ENCODE measurements around the gene PSMC6. TPM values are rescaled to one million over a fixed set of nuclear protein-coding genes. Genes with fewer than 3 reads are reported as not detected.

PSMC6 gene
- polyA plus RNA-seq, 1 of the 3 experiments (the other 2 are of a cell fraction) = 37.9 TPM

- CTCF ChIA-PET = interaction anchor here (1.2 to 1.7 kb wide), 3 partner anchors 9 to 21 kb away, joined by 3 to 5 read pairs (median 3); no protein-coding TSS in a partner anchor
- H3K9ac ChIP-seq = peak within 1 kb of the TSS; percentile 90
- peak; percentile 47; the same call in 1 of the 2 replicates for TF ChIP-seq TAF1 (IDR thresholded peaks at IDR 0.05; ENCODE audit: borderline replicate concordance, low read depth, low read length)
- TF ChIP-seq FOSL2 (IDR thresholded peaks at IDR 0.05; ENCODE audit: borderline replicate concordance, low read depth) = no peak
- no peak for TF ChIP-seq CTCF (IDR thresholded peaks at IDR 0.05)
- TF ChIP-seq POLR2AphosphoS5 (IDR thresholded peaks at IDR 0.05; ENCODE audit: low read depth, low read length) = peak; percentile 43; the same call in 1 of the 2 replicates
- 0 out of 2 replicates have a peak, but pooled peaks have one; percentile 6 for TF ChIP-seq RCOR1 (IDR thresholded peaks at IDR 0.05; ENCODE audit: low read length)
- TF ChIP-seq NFIC (IDR thresholded peaks at IDR 0.05; ENCODE audit: borderline replicate concordance) = no peak
- TF ChIP-seq TEAD4 (IDR thresholded peaks at IDR 0.05; ENCODE audit: borderline replicate concordance, insufficient read depth) = no peak
- 0 out of 2 replicates have a peak, but pooled peaks have one; percentile 28 for TF ChIP-seq GATA2 (CRISPR knock-in tag; IDR thresholded peaks at IDR 0.05)
- TF ChIP-seq YY1 (IDR thresholded peaks at IDR 0.05; ENCODE audit: low read depth) = no peak
- 0 out of 2 replicates have a peak, but pooled peaks have one; percentile 1 for TF ChIP-seq NRF1 (IDR thresholded peaks at IDR 0.05; ENCODE audit: low read depth, low read length)
- no peak for TF ChIP-seq GABPA (IDR thresholded peaks at IDR 0.05; ENCODE audit: low read depth)
- TF ChIP-seq, protein P1, sequence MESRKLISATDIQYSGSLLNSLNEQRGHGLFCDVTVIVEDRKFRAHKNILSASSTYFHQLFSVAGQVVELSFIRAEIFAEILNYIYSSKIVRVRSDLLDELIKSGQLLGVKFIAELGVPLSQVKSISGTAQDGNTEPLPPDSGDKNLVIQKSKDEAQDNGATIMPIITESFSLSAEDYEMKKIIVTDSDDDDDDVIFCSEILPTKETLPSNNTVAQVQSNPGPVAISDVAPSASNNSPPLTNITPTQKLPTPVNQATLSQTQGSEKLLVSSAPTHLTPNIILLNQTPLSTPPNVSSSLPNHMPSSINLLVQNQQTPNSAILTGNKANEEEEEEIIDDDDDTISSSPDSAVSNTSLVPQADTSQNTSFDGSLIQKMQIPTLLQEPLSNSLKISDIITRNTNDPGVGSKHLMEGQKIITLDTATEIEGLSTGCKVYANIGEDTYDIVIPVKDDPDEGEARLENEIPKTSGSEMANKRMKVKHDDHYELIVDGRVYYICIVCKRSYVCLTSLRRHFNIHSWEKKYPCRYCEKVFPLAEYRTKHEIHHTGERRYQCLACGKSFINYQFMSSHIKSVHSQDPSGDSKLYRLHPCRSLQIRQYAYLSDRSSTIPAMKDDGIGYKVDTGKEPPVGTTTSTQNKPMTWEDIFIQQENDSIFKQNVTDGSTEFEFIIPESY (IDR thresholded peaks at IDR 0.05; ENCODE audit: borderline replicate concordance, low read depth) = no peak
- no peak for TF ChIP-seq TCF12 (IDR thresholded peaks at IDR 0.05)
- no peak for TF ChIP-seq EZH2phosphoT487 (IDR thresholded peaks at IDR 0.05; ENCODE audit: borderline replicate concordance, low read depth)
- peak; percentile 38; the same call in 1 of the 2 replicates for TF ChIP-seq SIN3A (IDR thresholded peaks at IDR 0.05; ENCODE audit: borderline replicate concordance, low read depth, low read length)
- no peak for TF ChIP-seq MEF2A (IDR thresholded peaks at IDR 0.05; ENCODE audit: borderline replicate concordance, low read depth)
- TF ChIP-seq CHD2 (IDR thresholded peaks at IDR 0.05; ENCODE audit: low read length, partially characterized antibody) = peak; percentile 28
- 0 out of 2 replicates have a peak, but pooled peaks have one; percentile 6 for TF ChIP-seq MAX (IDR thresholded peaks at IDR 0.05; ENCODE audit: low read depth)
- TF ChIP-seq USF2 (IDR thresholded peaks at IDR 0.05; ENCODE audit: borderline replicate concordance, low read depth, low read length) = no peak
- no peak; the same call in 1 of the 2 replicates for TF ChIP-seq SMC3 (IDR thresholded peaks at IDR 0.05; ENCODE audit: low read depth, low read length)
- peak; percentile 22 for TF ChIP-seq MXI1 (IDR thresholded peaks at IDR 0.05; ENCODE audit: low read depth, low read length)
- TF ChIP-seq RAD21 (IDR thresholded peaks at IDR 0.05; ENCODE audit: low read length) = no peak
- peak in 1 of 2 experiments; percentile 16; a peak in 1 of 4 replicates for TF ChIP-seq EP300 (IDR thresholded peaks at IDR 0.05; ENCODE audit: borderline replicate concordance in 1 of 2, low read depth in 1 of 2, low read length in 1 of 2)
- TF ChIP-seq, protein P2, sequence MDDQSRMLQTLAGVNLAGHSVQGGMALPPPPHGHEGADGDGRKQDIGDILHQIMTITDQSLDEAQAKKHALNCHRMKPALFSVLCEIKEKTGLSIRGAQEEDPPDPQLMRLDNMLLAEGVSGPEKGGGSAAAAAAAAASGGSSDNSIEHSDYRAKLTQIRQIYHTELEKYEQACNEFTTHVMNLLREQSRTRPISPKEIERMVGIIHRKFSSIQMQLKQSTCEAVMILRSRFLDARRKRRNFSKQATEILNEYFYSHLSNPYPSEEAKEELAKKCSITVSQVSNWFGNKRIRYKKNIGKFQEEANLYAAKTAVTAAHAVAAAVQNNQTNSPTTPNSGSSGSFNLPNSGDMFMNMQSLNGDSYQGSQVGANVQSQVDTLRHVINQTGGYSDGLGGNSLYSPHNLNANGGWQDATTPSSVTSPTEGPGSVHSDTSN (IDR thresholded peaks at IDR 0.05) = no peak
- TF ChIP-seq FOXJ3 (CRISPR knock-in tag; IDR thresholded peaks at IDR 0.05) = no peak
- TF ChIP-seq, protein P3, sequence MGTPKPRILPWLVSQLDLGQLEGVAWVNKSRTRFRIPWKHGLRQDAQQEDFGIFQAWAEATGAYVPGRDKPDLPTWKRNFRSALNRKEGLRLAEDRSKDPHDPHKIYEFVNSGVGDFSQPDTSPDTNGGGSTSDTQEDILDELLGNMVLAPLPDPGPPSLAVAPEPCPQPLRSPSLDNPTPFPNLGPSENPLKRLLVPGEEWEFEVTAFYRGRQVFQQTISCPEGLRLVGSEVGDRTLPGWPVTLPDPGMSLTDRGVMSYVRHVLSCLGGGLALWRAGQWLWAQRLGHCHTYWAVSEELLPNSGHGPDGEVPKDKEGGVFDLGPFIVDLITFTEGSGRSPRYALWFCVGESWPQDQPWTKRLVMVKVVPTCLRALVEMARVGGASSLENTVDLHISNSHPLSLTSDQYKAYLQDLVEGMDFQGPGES (IDR thresholded peaks at IDR 0.05; ENCODE audit: low read depth, low read length) = no peak
Observed at GRCh38 chr14:52695481-52696091, 11.4 kb upstream of the PSMC6 start, which contains the start of gene ERO1A. TSS of gene ERO1A (minus strand) at chr14:52695558. CDS start at chr14:52695481, 77 bp downstream.

More at GRCh38 chr14:52695481-52696091, 11.4 kb upstream of the PSMC6 start, which contains the start of gene ERO1A:
- peak within 1 kb of the TSS; percentile 79 for H2AFZ ChIP-seq (ENCODE audit: low read depth)
- peak within 1 kb of the TSS; percentile 78 to 87 for H3K27ac ChIP-seq (ENCODE audit: low read depth in 2 of 2, low read length in 1 of 2)
- 0% methylated on average over 16 of the region's 78 CpGs for WGBS (ENCODE audit: low lambda C conversion rate)
- peak within 1 kb of the TSS; percentile 76 to 81 for H3K4me3 ChIP-seq (ENCODE audit: low read depth in 2 of 2, low read length in 1 of 2)
- H3K36me3 ChIP-seq (replicated peaks in 1 of 2; ENCODE audit: control insufficient read depth in 1 of 2, insufficient read depth in 2 of 2, low read length in 1 of 2) = no peaks in the 10 kb centered on the region
- H3K4me1 ChIP-seq (ENCODE audit: control insufficient read depth in 1 of 2, insufficient read depth in 2 of 2, low read depth in 1 of 2, low read length in 1 of 2) = peaks cover 12 to 13% of the 10 kb centered on the region in 2 experiments; a peak in 3 of 4 replicates
- peak; percentile 90 for DNase-seq
- H3K4me2 ChIP-seq = peak within 1 kb of the TSS; percentile 77
- peaks cover 46% of the 10 kb centered on the region for H3K79me2 ChIP-seq (ENCODE audit: insufficient read depth)
- H3K27me3 ChIP-seq (ENCODE audit: insufficient read depth) = no peaks in the 10 kb centered on the region
- H4K20me1 ChIP-seq (ENCODE audit: insufficient read depth) = peaks cover 29% of the 10 kb centered on the region
- POLR2A ChIA-PET = interaction anchor here (1.0 to 1.5 kb wide), 3 partner anchors 10 to 12 kb away, joined by 3 to 6 read pairs (median 6); partner anchors contain the start of gene PSMC6
- H3K9me3 ChIP-seq = no peaks in the 10 kb centered on the region
- peaks cover 15% of the 10 kb centered on the region for H3F3A ChIP-seq (replicated peaks; ENCODE audit: insufficient read depth)
- no peaks in the 10 kb centered on the region for H3K9me2 ChIP-seq
